Stimulated activated naive CD8-positive, alpha-beta T cell treated with anti-CD3 and anti-CD28 coated beads, Interleukin-15, Interleukin-2, amounts not matched to agents 100 ng/mL and 50 ng/mL, for 24 hours (primary cell): Measurements from ENCODE around the gene ALOX15B.
A peak's percentile ranks its signal among the peaks of the same experiment; 100 is the strongest.

Experiments
- H3K27ac Mint-ChIP-seq: one replicate; pipeline ENCODE4 v1.8.0; 2021; ENCODE audit warnings: mild to moderate bottlenecking, mixed read lengths
- H3K27me3 Mint-ChIP-seq: one replicate; pipeline ENCODE4 v1.8.0; 2021; ENCODE audit warnings: mixed read lengths
- H3K36me3 Mint-ChIP-seq: one replicate; pipeline ENCODE4 v1.8.0; 2021; ENCODE audit warnings: low read depth, mixed read lengths
- H3K4me1 Mint-ChIP-seq: one replicate; pipeline ENCODE4 v1.8.0; 2021; ENCODE audit warnings: low read depth, mixed read lengths
- H3K4me3 Mint-ChIP-seq: one replicate; pipeline ENCODE4 v1.8.0; 2021; ENCODE audit warnings: mild to moderate bottlenecking, mixed read lengths
- H3K9me3 Mint-ChIP-seq: one replicate; pipeline ENCODE4 v1.8.0; 2021; ENCODE audit warnings: mixed read lengths

ALOX15B gene

GRCh38 chr17:8005967-8006730 is 32.7 kb upstream of the ALOX15B start:
- no peak overlapping the region for H3K27ac Mint-ChIP-seq

GRCh38 chr17:8006836-8007680 is 31.8 kb upstream of the ALOX15B start:
- H3K27ac Mint-ChIP-seq = no peak overlapping the region
- no peaks in the 10 kb centered on the region for H3K36me3 Mint-ChIP-seq
- no peak overlapping the region for H3K4me3 Mint-ChIP-seq
- no peaks in the 10 kb centered on the region for H3K9me3 Mint-ChIP-seq
- peaks cover 23% of the 10 kb centered on the region for H3K27me3 Mint-ChIP-seq
- peaks cover 3% of the 10 kb centered on the region for H3K4me1 Mint-ChIP-seq

More at GRCh38 chr17:8005967-8006730, 32.7 kb upstream of the ALOX15B start:
- Mint-ChIP-seq H3K36me3 (no peaks in the 10 kb centered on the region), H3K27me3 (peaks cover 28% of the 10 kb centered on the region), H3K4me1 (peaks cover 7% of the 10 kb centered on the region), H3K4me3 (no peak overlapping the region), H3K9me3 (no peaks in the 10 kb centered on the region)

GRCh38 chr17:8007836-8008235 is 31.0 kb upstream of the ALOX15B start:
- H3K4me3 Mint-ChIP-seq = no peak overlapping the region
- no peak overlapping the region for H3K27ac Mint-ChIP-seq
- H3K27me3 Mint-ChIP-seq = peaks cover 20% of the 10 kb centered on the region
- no peaks in the 10 kb centered on the region for H3K36me3 Mint-ChIP-seq
- no peaks in the 10 kb centered on the region for H3K4me1 Mint-ChIP-seq
- no peaks in the 10 kb centered on the region for H3K9me3 Mint-ChIP-seq

- H3K4me1 Mint-ChIP-seq = peaks cover 8% of the 10 kb centered on the region
- peaks cover 15% of the 10 kb centered on the region for H3K27me3 Mint-ChIP-seq
- H3K27ac Mint-ChIP-seq = no peak overlapping the region
- no peaks in the 10 kb centered on the region for H3K9me3 Mint-ChIP-seq
- H3K4me3 Mint-ChIP-seq = no peak overlapping the region
- H3K36me3 Mint-ChIP-seq = no peaks in the 10 kb centered on the region
These were observed 26.7 kb upstream of the ALOX15B start for GRCh38 chr17:8012045-8012580.

- H3K27ac Mint-ChIP-seq = no peak overlapping the region
- no peaks in the 10 kb centered on the region for H3K36me3 Mint-ChIP-seq
- H3K9me3 Mint-ChIP-seq = no peaks in the 10 kb centered on the region
- no peak overlapping the region for H3K4me3 Mint-ChIP-seq
- peaks cover 17% of the 10 kb centered on the region for H3K27me3 Mint-ChIP-seq
- peaks cover 12% of the 10 kb centered on the region for H3K4me1 Mint-ChIP-seq
These were observed 25.7 kb upstream of the ALOX15B start for GRCh38 chr17:8012996-8013640.

- no peak overlapping the region for H3K27ac Mint-ChIP-seq
- H3K36me3 Mint-ChIP-seq = no peaks in the 10 kb centered on the region
- no peak overlapping the region for H3K4me3 Mint-ChIP-seq
- H3K27me3 Mint-ChIP-seq = peaks cover 22% of the 10 kb centered on the region
- no peaks in the 10 kb centered on the region for H3K9me3 Mint-ChIP-seq
- H3K4me1 Mint-ChIP-seq = peaks cover 20% of the 10 kb centered on the region
These were observed 24.9 kb upstream of the ALOX15B start for GRCh38 chr17:8013731-8014557.

GRCh38 chr17:8014558-8014850 is 24.4 kb upstream of the ALOX15B start:
- Mint-ChIP-seq H3K9me3 (no peaks in the 10 kb centered on the region), H3K27me3 (peaks cover 26% of the 10 kb centered on the region), H3K4me3 (no peak overlapping the region), H3K27ac (no peak overlapping the region), H3K4me1 (peaks cover 25% of the 10 kb centered on the region), H3K36me3 (no peaks in the 10 kb centered on the region)

- Mint-ChIP-seq H3K4me1 (peaks cover 29% of the 10 kb centered on the region), H3K27me3 (peaks cover 30% of the 10 kb centered on the region), H3K27ac (no peak overlapping the region), H3K4me3 (no peak overlapping the region), H3K36me3 (no peaks in the 10 kb centered on the region), H3K9me3 (no peaks in the 10 kb centered on the region)
These were observed 23.5 kb upstream of the ALOX15B start for GRCh38 chr17:8015236-8015956.

- Mint-ChIP-seq H3K4me3 (peak overlapping the region; percentile 52), H3K27me3 (peaks cover 31% of the 10 kb centered on the region), H3K27ac (no peak overlapping the region), H3K36me3 (no peaks in the 10 kb centered on the region), H3K4me1 (peaks cover 29% of the 10 kb centered on the region), H3K9me3 (no peaks in the 10 kb centered on the region)
These were observed 22.8 kb upstream of the ALOX15B start for GRCh38 chr17:8015957-8016631.

- peaks cover 29% of the 10 kb centered on the region for H3K4me1 Mint-ChIP-seq
- H3K9me3 Mint-ChIP-seq = no peaks in the 10 kb centered on the region
- no peak overlapping the region for H3K27ac Mint-ChIP-seq
- no peaks in the 10 kb centered on the region for H3K36me3 Mint-ChIP-seq
- peak overlapping the region; percentile 52 for H3K4me3 Mint-ChIP-seq
- H3K27me3 Mint-ChIP-seq = peaks cover 31% of the 10 kb centered on the region
These were observed 22.0 kb upstream of the ALOX15B start for GRCh38 chr17:8016632-8017424.

GRCh38 chr17:8018436-8018835 is 20.4 kb upstream of the ALOX15B start:
- Mint-ChIP-seq H3K9me3 (no peaks in the 10 kb centered on the region), H3K27me3 (peaks cover 31% of the 10 kb centered on the region), H3K4me3 (no peak overlapping the region), H3K27ac (peak overlapping the region; percentile 45), H3K4me1 (peaks cover 27% of the 10 kb centered on the region), H3K36me3 (no peaks in the 10 kb centered on the region)

- Mint-ChIP-seq H3K9me3 (no peaks in the 10 kb centered on the region), H3K4me1 (peaks cover 26% of the 10 kb centered on the region), H3K36me3 (no peaks in the 10 kb centered on the region), H3K4me3 (no peak overlapping the region), H3K27ac (no peak overlapping the region), H3K27me3 (peaks cover 30% of the 10 kb centered on the region)
These were observed 19.7 kb upstream of the ALOX15B start for GRCh38 chr17:8019166-8019565.
